Activated CD8-positive, alpha-beta memory T cell treated with anti-CD3 and anti-CD28 coated beads, Interleukin-2, amount 10 ng/mL, durations not matched to agents 7 days and 5 days (primary cell): Measurements from ENCODE around the gene SLIT2. TPM values are rescaled to one million over a fixed set of nuclear protein-coding genes. Genes with fewer than 3 reads are reported as not detected.

Experiments used
- ATAC-seq: fragments of 150-1000 bp; cut with Tn5 transposase; one replicate; pipeline ENCODE4 v1.10.0; 2021; ENCODE audit warnings: moderate library complexity
- CTCF ChIA-PET: fragments of 350-600 bp; sonication (Branson Sonifier 250); formaldehyde crosslinking; loops from one replicate; lab custom pipeline; 2021; ENCODE audit warnings: antibody characterized with exemption; lab: Charles Lee
- DNase-seq: peaks from one replicate; pipeline ENCODE4 v3.0.0-alpha.2; 2020
- H3K27ac Mint-ChIP-seq: one replicate; pipeline ENCODE4 v1.8.0; 2021; ENCODE audit warnings: mild to moderate bottlenecking, mixed read lengths
- H3K27me3 Mint-ChIP-seq: one replicate; pipeline ENCODE4 v1.8.0; 2021; ENCODE audit warnings: mixed read lengths
- H3K36me3 Mint-ChIP-seq: one replicate; pipeline ENCODE4 v1.8.0; 2021; ENCODE audit warnings: mild to moderate bottlenecking, mixed read lengths
- H3K4me1 Mint-ChIP-seq: one replicate; pipeline ENCODE4 v1.8.0; 2021; ENCODE audit warnings: mixed read lengths
- H3K4me3 Mint-ChIP-seq: one replicate; pipeline ENCODE4 v1.8.0; 2021; ENCODE audit warnings: mild to moderate bottlenecking, moderate library complexity, mixed read lengths
- H3K9me3 Mint-ChIP-seq: one replicate; pipeline ENCODE4 v1.8.0; 2022; ENCODE audit warnings: low read depth, mixed read lengths
- total RNA-seq, 2 experiments: library from RNA; stranded (reverse); gene quantifications; one replicate each; pipeline ENCODE4 v1.2.3, GENCODE V29; 2021

The SLIT2 gene
- total RNA-seq, 2 experiments from 2014 or later, result not detected

- CTCF ChIA-PET, result no interaction called here
- H3K36me3 Mint-ChIP-seq, result no peaks in the 10 kb centered on the region
- no peaks in the 10 kb centered on the region for H3K27me3 Mint-ChIP-seq
These were observed 46.8 kb downstream of the SLIT2 start for GRCh38 chr4:20298455-20298854.

GRCh38 chr4:20298986-20299385 is 47.3 kb downstream of the SLIT2 start:
- no peak overlapping the region for H3K27ac Mint-ChIP-seq
- H3K36me3 Mint-ChIP-seq, result no peaks in the 10 kb centered on the region
- DNase-seq (no peak), ATAC-seq (no peak)
- no peaks in the 10 kb centered on the region for H3K27me3 Mint-ChIP-seq
- H3K4me3 Mint-ChIP-seq, result no peak overlapping the region
- CTCF ChIA-PET, result no interaction called here
- H3K4me1 Mint-ChIP-seq, result no peaks in the 10 kb centered on the region
- no peaks in the 10 kb centered on the region for H3K9me3 Mint-ChIP-seq

More at GRCh38 chr4:20298455-20298854, 46.8 kb downstream of the SLIT2 start:
- no peak for DNase-seq
- Mint-ChIP-seq H3K4me1 (no peaks in the 10 kb centered on the region), H3K9me3 (no peaks in the 10 kb centered on the region), H3K4me3 (no peak overlapping the region), H3K27ac (no peak overlapping the region)
- ATAC-seq, result no peak

GRCh38 chr4:20299515-20299914 is 47.8 kb downstream of the SLIT2 start:
- ATAC-seq, result no peak
- no peaks in the 10 kb centered on the region for H3K9me3 Mint-ChIP-seq
- no peaks in the 10 kb centered on the region for H3K27me3 Mint-ChIP-seq
- no peaks in the 10 kb centered on the region for H3K4me1 Mint-ChIP-seq
- no peak overlapping the region for H3K27ac Mint-ChIP-seq
- no peak overlapping the region for H3K4me3 Mint-ChIP-seq
- no peaks in the 10 kb centered on the region for H3K36me3 Mint-ChIP-seq
- CTCF ChIA-PET, result no interaction called here
- no peak for DNase-seq

GRCh38 chr4:20301161-20301560 is 49.5 kb downstream of the SLIT2 start:
- Mint-ChIP-seq H3K27me3 (no peaks in the 10 kb centered on the region), H3K9me3 (no peaks in the 10 kb centered on the region)
- ATAC-seq, result no peak

More at GRCh38 chr4:20301161-20301560, 49.5 kb downstream of the SLIT2 start:
- H3K36me3 Mint-ChIP-seq, result no peaks in the 10 kb centered on the region
- H3K27ac Mint-ChIP-seq, result no peak overlapping the region
- no peak overlapping the region for H3K4me3 Mint-ChIP-seq
- no peaks in the 10 kb centered on the region for H3K4me1 Mint-ChIP-seq
- CTCF ChIA-PET, result no interaction called here
- DNase-seq, result no peak
